GM13976 (cell line): ENCODE data around the gene PPM1G.

Experiments
- DNase-seq: peaks from one replicate; pipeline ENCODE4 v3.0.0; 2012; ENCODE audit warnings: low spot score
- in situ Hi-C: fragments of 300-500 bp; cut with MboI; formaldehyde crosslinking; loops from one replicate; pipeline ENCODE4 v1.12.0; 2022; ENCODE audit warnings: low sequenced_read_pairs, mixed read lengths, inconsistent platforms; ENCODE audit not compliant: unreplicated experiment
- TF ChIP-seq, protein P1 (sequence below): IDR thresholded peaks from 2 replicates; pipeline ENCODE4 v1.5.1; 2012; ENCODE audit warnings: borderline replicate concordance, mild to moderate bottlenecking; ENCODE audit not compliant: insufficient read depth; ENCODE audit errors: extremely low read depth, missing control alignments, control extremely low read depth

Gene PPM1G

GRCh38 chr2:27379383-27379835, 30.0 kb downstream of the PPM1G start:
- TF ChIP-seq, protein P1, sequence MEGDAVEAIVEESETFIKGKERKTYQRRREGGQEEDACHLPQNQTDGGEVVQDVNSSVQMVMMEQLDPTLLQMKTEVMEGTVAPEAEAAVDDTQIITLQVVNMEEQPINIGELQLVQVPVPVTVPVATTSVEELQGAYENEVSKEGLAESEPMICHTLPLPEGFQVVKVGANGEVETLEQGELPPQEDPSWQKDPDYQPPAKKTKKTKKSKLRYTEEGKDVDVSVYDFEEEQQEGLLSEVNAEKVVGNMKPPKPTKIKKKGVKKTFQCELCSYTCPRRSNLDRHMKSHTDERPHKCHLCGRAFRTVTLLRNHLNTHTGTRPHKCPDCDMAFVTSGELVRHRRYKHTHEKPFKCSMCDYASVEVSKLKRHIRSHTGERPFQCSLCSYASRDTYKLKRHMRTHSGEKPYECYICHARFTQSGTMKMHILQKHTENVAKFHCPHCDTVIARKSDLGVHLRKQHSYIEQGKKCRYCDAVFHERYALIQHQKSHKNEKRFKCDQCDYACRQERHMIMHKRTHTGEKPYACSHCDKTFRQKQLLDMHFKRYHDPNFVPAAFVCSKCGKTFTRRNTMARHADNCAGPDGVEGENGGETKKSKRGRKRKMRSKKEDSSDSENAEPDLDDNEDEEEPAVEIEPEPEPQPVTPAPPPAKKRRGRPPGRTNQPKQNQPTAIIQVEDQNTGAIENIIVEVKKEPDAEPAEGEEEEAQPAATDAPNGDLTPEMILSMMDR, result no peak
- DNase-seq, result no peak
- in situ Hi-C loops, result no loop called here

DNA sequence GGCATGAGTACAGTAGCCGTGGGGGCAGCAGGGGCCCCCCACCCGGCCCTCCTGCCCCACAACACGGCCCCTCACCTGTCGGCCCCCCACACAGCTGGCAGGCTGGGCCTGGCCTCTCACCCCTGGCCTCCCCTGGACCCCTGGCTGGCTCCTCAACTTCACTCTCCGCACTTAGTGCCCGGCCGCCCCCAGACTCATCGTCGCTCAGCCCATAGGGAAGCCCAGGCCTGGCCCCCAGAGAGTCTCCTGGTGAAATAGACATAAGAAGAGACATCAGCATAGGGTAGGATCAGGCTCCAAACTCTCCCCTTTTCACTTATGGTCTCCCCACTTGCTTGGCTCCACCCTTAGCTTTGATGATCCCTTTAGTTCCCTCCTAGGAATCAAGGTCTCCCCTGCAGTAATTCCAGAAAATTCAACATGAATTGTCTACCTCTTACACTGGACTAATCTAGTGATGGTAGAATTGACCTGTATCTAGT, 30.5 kb downstream of the PPM1G start:
- no peak for DNase-seq
- in situ Hi-C loops, result no loop called here
- TF ChIP-seq, protein P1, result no peak

- no peak for DNase-seq
Observed at GRCh38 chr2:27378096-27378808, 31.1 kb downstream of the PPM1G start.

DNA sequence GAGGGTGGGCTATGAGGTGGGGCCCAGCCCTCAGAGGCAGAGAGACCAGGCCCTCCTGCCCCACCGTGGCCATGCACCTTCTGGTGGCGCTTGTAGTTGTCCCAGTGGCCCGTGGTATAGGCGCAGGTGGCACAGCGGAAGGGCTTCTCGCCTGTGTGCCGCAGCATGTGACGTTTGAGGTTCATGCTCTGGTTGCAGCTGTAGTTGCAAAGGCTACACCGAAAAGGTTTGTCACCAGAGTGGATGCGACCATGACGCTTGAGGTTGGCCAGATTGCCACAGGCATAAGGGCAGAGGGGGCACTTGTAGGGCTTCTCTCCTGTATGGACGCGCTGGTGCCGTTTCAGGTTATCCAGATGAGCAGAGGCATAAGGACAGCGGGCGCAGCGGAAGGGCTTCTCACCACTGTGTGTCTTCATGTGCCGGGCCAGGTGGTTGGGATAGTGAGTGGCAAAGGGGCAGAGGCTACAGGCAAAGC, 31.7 kb downstream of the PPM1G start:
- DNase-seq, result no peak
- in situ Hi-C loops, result no loop called here

More at GRCh38 chr2:27378096-27378808, 31.1 kb downstream of the PPM1G start:
- in situ Hi-C loops, result no loop called here
- TF ChIP-seq, protein P1, result no peak

GRCh38 chr2:27376866-27377617, 32.3 kb downstream of the PPM1G start:
- in situ Hi-C loops, result no loop called here
- DNase-seq, result no peak
- TF ChIP-seq, protein P1, result no peak

More for the DNA sequence above, 31.7 kb downstream of the PPM1G start:
- TF ChIP-seq, protein P1, result no peak

- TF ChIP-seq, protein P1, result no peak
- DNase-seq, result no peak
- in situ Hi-C loops, result no loop called here
Observed at GRCh38 chr2:27376151-27376865, 33.1 kb downstream of the PPM1G start.
